Suppressor macrophage (primary cell): ENCODE measurements around the gene KIF22.
"Not testable (repeated sequence)": the region's sequence is repeated elsewhere in the genome, so short reads cannot be mapped to it uniquely, and the experiment has no call there.

Experiments
- DNase-seq, 4 experiments: peaks; one replicate each; pipeline ENCODE4 v3.0.0-alpha.2; 2020 to 2022

Gene KIF22

GRCh38 chr16:29766571-29766970, 24.0 kb upstream of the KIF22 start:
- peak in 3 of 4 experiments; percentile 40 to 55 (median 46) for DNase-seq

DNA sequence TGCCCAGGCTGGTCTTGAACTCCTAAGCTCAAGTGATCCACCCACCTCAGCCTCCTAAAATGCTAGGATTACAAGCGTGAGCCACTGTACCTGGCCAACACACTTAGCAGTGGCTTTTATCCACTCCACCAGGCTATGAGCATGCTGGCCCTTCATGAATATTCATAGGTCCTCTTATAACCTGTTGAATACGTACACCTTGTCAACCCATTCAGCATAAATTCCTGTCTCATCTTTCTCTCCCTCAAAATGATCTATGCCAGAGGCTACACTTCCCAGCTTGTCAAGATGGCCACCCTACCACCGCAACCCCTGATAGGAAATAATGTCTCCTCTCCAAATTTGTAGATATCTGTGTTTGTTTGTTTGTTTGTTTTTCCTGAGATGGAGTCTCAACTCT, 23.5 kb upstream of the KIF22 start:
- no peak for DNase-seq

DNA sequence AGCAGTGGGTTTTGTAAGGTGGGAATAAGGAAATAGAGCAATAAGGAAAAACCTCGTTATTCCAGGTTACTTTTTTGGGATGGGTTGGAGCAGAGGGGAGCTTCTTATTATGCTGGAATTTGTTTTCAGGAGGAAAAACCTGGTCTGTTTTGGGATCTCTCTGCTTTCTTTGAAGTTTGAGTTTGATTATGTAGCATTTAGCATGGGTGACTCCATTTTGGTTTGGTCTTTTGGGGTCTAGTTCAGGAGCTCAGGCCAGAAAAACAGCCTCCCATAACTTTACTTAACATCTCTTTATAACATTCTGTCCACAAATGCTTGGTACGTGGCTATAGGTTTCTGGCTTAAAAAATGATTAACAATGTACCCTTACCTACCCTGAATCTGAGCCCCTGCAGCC, 21.0 kb upstream of the KIF22 start:
- DNase-seq: no peak

DNA sequence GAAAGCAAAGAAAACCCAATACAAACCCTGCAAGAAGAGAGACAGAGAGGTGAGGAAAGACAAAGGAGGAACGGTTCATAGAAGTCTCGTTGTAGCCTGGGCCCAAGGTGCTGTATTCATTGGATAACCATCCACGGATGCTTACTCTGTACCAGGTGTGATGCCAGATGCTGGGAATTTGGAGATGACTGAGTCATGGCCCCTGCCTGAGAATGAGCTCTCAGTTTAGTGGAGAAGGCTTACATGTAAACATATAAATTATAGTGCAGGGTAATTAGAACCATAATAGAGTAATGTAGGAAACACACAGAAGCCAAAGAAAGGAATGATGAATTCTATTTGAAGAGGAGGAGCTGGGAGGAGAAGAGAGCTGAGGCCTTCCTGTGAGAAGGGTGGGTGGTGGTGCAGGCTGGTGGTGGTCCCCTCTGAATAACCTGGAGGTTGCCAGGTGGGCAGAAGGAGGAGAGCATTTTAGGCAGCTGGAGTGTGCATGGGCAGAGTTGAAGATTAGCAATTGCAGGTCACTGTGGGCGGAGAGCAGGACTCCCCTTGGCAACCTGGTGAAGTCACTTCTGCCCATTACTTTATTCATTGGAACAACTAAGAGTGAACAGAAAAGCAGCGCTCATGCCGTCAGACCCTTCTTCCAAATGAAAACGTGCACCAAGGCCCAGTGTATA, 20.2 kb upstream of the KIF22 start:
- peak in 2 of 4 experiments; percentile 22 to 36 for DNase-seq

- DNase-seq: not testable (repeated sequence)
Measured at GRCh38 chr16:29772330-29772729, 18.2 kb upstream of the KIF22 start.

GRCh38 chr16:29774730-29775129, 15.8 kb upstream of the KIF22 start:
- DNase-seq: no peak

GRCh38 chr16:29775742-29776408, 14.7 kb upstream of the KIF22 start:
- DNase-seq: no peak

GRCh38 chr16:29777576-29778350, 12.8 kb upstream of the KIF22 start, which contains the start of gene ZG16:
Gene ZG16 (plus strand): TSS chr16:29778256. CDS start chr16:29779267, 1,011 bp downstream.
- no peak for DNase-seq

DNA sequence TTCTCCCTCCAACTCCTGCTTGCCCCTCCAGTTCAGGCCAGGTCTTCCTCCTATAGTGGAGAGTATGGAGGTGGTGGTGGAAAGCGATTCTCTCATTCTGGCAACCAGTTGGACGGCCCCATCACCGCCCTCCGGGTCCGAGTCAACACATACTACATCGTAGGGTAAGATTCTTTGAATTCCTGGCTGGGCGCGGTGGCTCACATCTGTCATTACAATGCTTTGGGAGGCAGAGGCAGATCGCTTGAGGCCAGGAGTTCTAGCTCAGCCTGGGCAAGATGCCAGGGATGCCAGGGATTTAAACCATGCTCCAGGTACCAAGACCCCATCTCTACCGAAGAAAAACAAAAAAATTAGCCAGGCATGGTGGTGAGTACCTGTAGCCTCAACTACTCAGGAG, 11.1 kb upstream of the KIF22 start:
- no peak for DNase-seq

- DNase-seq: not testable (repeated sequence)
Measured at GRCh38 chr16:29783094-29783953, 7.2 kb upstream of the KIF22 start.

GRCh38 chr16:29784157-29784556, 6.4 kb upstream of the KIF22 start:
- no peak for DNase-seq

DNA sequence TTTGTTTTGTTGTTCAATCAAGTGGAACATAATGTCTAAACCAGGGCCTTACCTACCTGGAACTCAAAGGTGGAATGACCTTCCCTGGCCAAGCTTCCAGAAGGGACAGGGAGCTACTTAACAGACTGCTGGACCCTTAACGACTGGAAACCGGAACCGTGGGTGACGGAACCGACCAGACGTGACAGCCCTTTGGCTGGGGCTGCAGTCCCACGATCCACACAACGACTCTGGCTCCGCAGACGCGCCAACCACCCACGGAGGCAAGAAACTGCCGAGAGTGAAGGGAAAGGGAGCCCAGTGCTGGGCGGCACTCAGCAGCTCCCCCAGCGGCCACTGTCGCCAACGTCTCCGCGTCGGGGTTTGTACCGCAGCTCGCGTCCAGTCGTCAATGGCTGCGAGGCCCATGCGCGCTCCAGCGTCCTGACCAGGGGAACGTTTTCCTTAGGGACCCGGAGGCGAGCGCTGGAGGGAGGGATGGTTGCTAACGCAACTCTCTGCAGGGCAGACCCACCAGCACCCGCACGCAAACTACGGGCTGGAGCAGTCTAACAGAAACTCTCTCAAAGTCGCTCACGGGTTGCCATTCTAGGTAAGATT, 5.5 kb upstream of the KIF22 start:
- peak; percentile 75 to 89 (median 79) for DNase-seq

- not testable (repeated sequence) for DNase-seq
Measured at GRCh38 chr16:29787155-29787554, 3.4 kb upstream of the KIF22 start.

- no peak for DNase-seq
Measured at GRCh38 chr16:29789775-29790182, 772 bp upstream of the KIF22 start.

DNA sequence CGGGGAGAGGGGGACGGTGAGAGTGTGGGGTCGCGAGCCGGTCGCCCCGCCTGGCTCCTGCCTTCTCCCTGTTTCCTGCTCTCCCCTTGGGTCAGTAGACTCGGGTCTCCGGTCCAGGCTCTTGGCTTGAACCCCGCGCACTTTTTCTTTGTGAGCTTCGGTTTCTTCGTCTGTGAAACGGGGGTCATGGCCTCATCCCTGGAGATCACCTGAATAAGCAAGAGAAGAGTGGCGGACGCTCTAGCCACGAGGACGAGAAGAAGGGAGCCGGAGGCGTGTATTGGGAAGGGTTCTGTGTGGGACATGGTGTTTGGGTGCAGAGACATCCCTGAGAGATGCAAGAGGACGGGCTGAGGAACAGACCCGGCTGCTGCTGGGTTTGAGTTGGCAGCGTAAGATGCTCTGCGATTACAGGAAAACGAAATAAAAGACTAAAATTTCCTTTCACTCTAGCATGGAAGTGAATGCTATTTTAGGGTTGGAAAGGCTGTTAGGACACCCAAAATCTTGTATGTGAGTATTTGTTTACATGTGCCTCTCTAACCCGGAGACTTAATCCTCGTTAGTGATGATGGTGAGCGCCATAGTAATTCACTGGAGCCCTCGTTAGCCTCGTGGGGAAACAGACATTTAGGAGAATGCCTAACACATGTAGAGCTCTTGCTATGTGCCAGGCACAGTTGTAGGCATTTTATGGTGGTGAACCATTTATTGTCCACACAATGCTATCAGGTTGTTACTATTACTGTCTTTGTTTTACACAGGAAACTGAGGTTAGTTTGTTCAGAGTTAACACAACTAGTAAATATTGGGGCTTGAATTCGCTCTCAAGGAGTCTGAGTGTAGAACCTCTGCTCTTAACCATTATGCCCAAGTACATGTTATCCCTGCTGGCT, 646 bp downstream of the KIF22 start:
- peak in 1 of 4 experiments; percentile 29 for DNase-seq

- no peak for DNase-seq
Measured at GRCh38 chr16:29791845-29792807, 1.6 kb downstream of the KIF22 start.

- DNase-seq: not testable (repeated sequence)
Measured at GRCh38 chr16:29793153-29793552, 2.6 kb downstream of the KIF22 start.

DNA sequence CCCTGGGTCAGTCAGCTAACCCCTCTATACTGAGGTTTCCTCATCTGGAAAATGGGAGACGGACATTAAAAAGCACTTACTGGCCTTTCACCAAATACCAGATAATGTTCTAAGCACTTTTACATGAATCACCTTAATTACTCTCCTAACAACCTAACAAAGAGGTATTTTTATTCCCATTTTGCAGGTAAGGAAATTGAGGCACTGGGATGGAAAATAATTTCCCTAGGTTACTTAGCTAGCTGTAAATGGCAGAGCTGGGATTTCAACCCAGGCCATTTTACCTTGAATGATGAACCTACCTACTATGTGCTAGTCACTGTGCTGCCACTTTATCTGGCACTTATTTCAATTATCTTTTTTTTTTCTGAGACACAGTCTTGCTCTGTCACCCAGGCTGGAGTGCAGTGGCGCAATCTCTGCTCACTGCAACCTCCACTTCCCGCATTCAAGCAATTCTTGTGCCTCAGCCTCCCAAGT, 3.7 kb downstream of the KIF22 start:
- no peak for DNase-seq

- DNase-seq: no peak
Measured at GRCh38 chr16:29802416-29802935, 11.9 kb downstream of the KIF22 start.
